Osteoblast (primary cell): ENCODE data around the gene BAZ1B. TPM values are rescaled to one million over a fixed set of nuclear protein-coding genes. Genes with fewer than 3 reads are reported as not detected.
"Not testable (repeated sequence)": the region's sequence is repeated elsewhere in the genome, so short reads cannot be mapped to it uniquely, and the experiment has no call there.

Source experiments
- DNase-seq: peaks from one replicate; pipeline ENCODE4 v3.0.0; 2011; ENCODE audit warnings: low spot score, mixed read lengths; ENCODE audit not compliant: insufficient read length; ENCODE audit errors: missing footprints
- H2AFZ ChIP-seq: 2 replicates; pipeline ENCODE4 v1.6.0; 2011; ENCODE audit warnings: mild to moderate bottlenecking, low read length
- H3K27ac ChIP-seq: 2 replicates; pipeline ENCODE4 v1.5.1; 2011; ENCODE audit warnings: mild to moderate bottlenecking, low read depth, low read length, moderate library complexity
- H3K27me3 ChIP-seq: 2 replicates; pipeline ENCODE4 v1.6.0; 2012; ENCODE audit warnings: mild to moderate bottlenecking, control low read depth, inconsistent platforms, low read length, moderate library complexity; ENCODE audit not compliant: insufficient read depth
- H3K36me3 ChIP-seq: 2 replicates; pipeline ENCODE4 v1.5.1; 2011; ENCODE audit warnings: mild to moderate bottlenecking, low read length, control low read depth, moderate library complexity; ENCODE audit not compliant: insufficient read depth
- H3K4me1 ChIP-seq: 2 replicates; pipeline ENCODE4 v1.5.1; 2011; ENCODE audit warnings: mild to moderate bottlenecking, low read length, control low read depth, moderate library complexity; ENCODE audit not compliant: insufficient read depth
- H3K4me2 ChIP-seq: 2 replicates; pipeline ENCODE4 v1.6.0; 2011; ENCODE audit warnings: mild to moderate bottlenecking, low read length; ENCODE audit not compliant: insufficient read depth
- H3K4me3 ChIP-seq: fragments of 200-600 bp; sonication (generic); 3 replicates; pipeline ENCODE4 v1.5.1; 2012; ENCODE audit warnings: mild to moderate bottlenecking, low read length, inconsistent platforms; ENCODE audit not compliant: insufficient read depth
- H3K79me2 ChIP-seq: 2 replicates; pipeline ENCODE4 v1.6.0; 2012; ENCODE audit warnings: mild to moderate bottlenecking, low read length, control low read depth, inconsistent platforms; ENCODE audit not compliant: insufficient read depth
- H3K9me3 ChIP-seq: 2 replicates; pipeline ENCODE4 v1.5.1; 2011; ENCODE audit warnings: low read depth, low read length, control low read depth
- H4K20me1 ChIP-seq: 2 replicates; pipeline ENCODE4 v1.6.0; 2012; ENCODE audit warnings: mild to moderate bottlenecking, low read length, control low read depth; ENCODE audit not compliant: insufficient read depth
- total RNA-seq: library from RNA; depleted of rRNA; stranded (reverse); fragments of >200 nt; gene quantifications from 2 replicates; pipeline ENCODE4 v1.2.3, GENCODE V29; 2012
- TF ChIP-seq, protein P1 (sequence below): IDR thresholded peaks from 2 replicates; pipeline ENCODE4 v1.5.1; 2011; ENCODE audit warnings: mild to moderate bottlenecking, low read depth, low read length, moderate library complexity; ENCODE audit errors: extremely low read depth

BAZ1B gene
- total RNA-seq, 1 donor: 61.2 TPM

DNA sequence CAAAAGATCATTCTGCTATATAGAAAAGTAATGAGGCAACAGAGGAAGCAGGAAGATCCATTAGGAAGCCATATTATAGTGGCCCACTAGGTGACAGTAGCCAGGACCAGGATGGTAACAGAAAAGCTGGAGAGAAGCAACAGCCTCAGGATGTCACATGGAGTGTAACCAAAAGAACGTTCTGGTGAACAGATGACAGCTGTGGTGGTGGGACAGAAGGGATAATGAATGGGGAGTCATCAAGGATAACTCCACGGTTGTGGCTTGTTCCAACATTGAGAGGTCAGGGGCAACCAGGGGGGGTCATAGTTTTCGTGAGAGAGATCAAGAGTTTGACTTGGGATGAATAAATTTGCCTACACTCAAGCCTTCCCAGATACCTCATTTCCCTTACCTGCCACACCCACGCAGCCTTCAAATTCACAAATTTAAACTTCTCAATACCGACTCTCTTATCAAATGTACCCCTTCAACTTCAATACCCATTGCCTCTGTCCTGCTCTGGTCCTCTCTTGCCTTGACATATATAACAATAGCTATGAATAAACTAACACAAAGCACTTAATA lies 47.0 kb upstream of the BAZ1B start:
- Histone ChIP-seq H3K9me3 (no peaks in the 10 kb centered on the region), H3K79me2 (peaks cover 5% of the 10 kb centered on the region), H3K4me2 (no peak overlapping the region), H3K27ac (no peak overlapping the region), H3K4me3 (no peak overlapping the region), H3K36me3 (peaks cover 52% of the 10 kb centered on the region), H4K20me1 (peaks cover 23% of the 10 kb centered on the region), H2AFZ (no peak overlapping the region), H3K27me3 (no peaks in the 10 kb centered on the region), H3K4me1 (peaks cover 8% of the 10 kb centered on the region)
- TF ChIP-seq, protein P1, sequence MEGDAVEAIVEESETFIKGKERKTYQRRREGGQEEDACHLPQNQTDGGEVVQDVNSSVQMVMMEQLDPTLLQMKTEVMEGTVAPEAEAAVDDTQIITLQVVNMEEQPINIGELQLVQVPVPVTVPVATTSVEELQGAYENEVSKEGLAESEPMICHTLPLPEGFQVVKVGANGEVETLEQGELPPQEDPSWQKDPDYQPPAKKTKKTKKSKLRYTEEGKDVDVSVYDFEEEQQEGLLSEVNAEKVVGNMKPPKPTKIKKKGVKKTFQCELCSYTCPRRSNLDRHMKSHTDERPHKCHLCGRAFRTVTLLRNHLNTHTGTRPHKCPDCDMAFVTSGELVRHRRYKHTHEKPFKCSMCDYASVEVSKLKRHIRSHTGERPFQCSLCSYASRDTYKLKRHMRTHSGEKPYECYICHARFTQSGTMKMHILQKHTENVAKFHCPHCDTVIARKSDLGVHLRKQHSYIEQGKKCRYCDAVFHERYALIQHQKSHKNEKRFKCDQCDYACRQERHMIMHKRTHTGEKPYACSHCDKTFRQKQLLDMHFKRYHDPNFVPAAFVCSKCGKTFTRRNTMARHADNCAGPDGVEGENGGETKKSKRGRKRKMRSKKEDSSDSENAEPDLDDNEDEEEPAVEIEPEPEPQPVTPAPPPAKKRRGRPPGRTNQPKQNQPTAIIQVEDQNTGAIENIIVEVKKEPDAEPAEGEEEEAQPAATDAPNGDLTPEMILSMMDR: no peak
- DNase-seq: no peak

GRCh38 chr7:73567846-73568685 lies 46.0 kb upstream of the BAZ1B start:
- Histone ChIP-seq H3K4me2 (no peak overlapping the region), H3K79me2 (no peaks in the 10 kb centered on the region), H3K36me3 (peaks cover 41% of the 10 kb centered on the region), H3K27me3 (no peaks in the 10 kb centered on the region), H3K27ac (no peak overlapping the region), H3K4me3 (no peak overlapping the region), H2AFZ (no peak overlapping the region), H3K4me1 (peaks cover 8% of the 10 kb centered on the region), H4K20me1 (peaks cover 14% of the 10 kb centered on the region), H3K9me3 (no peaks in the 10 kb centered on the region)
- TF ChIP-seq, protein P1: no peak
- DNase-seq: no peak

DNA sequence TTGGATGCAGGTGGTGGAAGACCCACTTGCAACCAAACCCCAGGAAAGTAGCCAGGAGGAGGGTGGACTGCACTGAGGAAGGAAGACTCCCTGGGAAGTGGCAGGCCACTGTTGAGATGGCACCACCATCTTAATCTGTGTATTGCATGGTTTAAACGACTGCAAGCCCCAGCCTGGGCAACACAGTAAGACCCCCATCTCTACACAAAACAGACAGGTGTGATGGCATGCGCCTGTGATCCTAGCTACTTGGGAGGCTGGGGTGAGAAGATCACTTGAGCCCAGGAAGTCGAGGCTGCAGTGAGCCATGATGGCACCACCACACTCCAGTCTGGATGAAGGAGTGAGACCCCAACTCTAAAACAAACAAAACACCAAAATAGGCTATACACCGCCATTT lies 45.0 kb upstream of the BAZ1B start:
- no peaks in the 10 kb centered on the region for H3K27me3 ChIP-seq
- no peak for DNase-seq
- no peak overlapping the region for H3K4me2 ChIP-seq
- no peak overlapping the region for H2AFZ ChIP-seq
- H3K4me1 ChIP-seq: peaks cover 8% of the 10 kb centered on the region
- H3K36me3 ChIP-seq: peaks cover 32% of the 10 kb centered on the region
- no peak overlapping the region for H3K4me3 ChIP-seq
- no peak overlapping the region for H3K27ac ChIP-seq
- peaks cover 9% of the 10 kb centered on the region for H4K20me1 ChIP-seq
- H3K79me2 ChIP-seq: no peaks in the 10 kb centered on the region
- TF ChIP-seq, protein P1: no peak
- no peaks in the 10 kb centered on the region for H3K9me3 ChIP-seq

DNA sequence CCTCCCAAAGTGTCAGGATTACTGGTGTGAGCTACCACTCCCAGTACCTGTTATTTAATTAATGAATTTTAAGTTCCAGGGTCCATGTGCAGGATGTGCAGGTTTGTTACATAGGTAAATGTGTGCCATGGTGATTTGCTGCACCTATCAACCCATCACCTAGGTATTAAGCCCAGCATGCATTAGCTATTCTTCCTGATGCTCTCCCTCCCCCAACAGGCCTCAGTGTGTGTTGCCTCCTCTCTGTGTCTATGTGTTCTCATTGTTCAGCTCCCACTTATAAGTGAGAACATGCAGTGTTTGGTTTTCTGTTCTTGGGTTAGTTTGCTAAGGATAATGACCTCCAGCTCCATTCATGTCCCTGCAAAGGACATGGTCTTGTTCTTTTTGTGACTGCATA lies 44.3 kb upstream of the BAZ1B start:
- Histone ChIP-seq H3K36me3 (peaks cover 25% of the 10 kb centered on the region), H3K4me3 (peak overlapping the region; percentile 66), H3K4me2 (peak overlapping the region; percentile 68)
- not testable (repeated sequence) for H3K9me3 ChIP-seq, H2AFZ ChIP-seq, H3K4me1 ChIP-seq, H3K27ac ChIP-seq, DNase-seq, H3K27me3 ChIP-seq, H3K79me2 ChIP-seq, H4K20me1 ChIP-seq
